Measurements from ENCODE around the gene CCDC120. TPM values are rescaled to one million over a fixed set of nuclear protein-coding genes. Genes with fewer than 3 reads are reported as not detected.
A peak's percentile ranks its signal among the peaks of the same experiment; 100 is the strongest.

The CCDC120 gene
- total RNA-seq, result 18.8 TPM

DNA sequence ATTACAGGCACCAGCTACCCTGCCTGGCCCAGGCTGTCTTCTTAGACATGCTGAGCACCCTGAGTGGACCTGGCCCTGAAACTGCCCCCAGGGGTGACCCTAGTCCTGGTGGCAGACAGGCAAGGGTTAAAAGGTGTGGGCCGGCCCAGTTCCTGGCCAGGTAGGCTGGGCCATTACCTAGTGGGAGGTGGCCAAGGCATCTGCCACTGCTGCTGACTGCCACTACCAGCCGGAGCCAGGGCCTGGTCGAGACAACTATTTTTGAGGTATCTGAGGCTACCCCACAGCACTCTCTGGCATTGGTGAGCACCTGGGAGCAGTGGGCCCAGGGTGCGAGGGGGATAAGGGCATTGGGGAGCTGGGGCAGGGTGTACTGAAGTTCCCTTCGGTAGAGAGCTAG lies at the start of gene CCDC120:
CCDC120 (plus strand) TSS at position 206 of the 400 bp plus-strand sequence. CDS start 3,043 bp downstream, outside the sequence.
- peak; percentile 28 for DNase-seq (ENCODE audit: low spot score)

DNA sequence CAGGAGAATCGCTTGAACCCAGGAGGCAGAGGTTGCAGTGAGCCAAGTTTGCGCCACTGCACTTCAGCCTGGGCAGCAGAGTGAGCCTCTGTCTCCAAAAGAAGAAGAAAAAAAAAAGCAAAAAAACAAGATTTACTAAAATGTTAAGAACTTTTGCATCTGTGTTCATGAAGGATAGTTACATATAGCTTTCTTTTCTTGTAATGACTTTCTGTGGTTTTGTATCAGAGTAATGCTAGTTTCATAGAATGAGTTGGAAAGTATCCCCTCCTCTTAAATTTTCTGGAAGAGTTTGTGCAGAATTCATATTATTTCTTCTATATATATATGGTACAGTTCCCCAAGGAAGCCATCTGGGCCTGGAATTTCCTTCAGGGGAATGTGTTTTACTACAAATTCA lies 39.7 kb upstream of the CCDC120 start:
- no peak for DNase-seq (ENCODE audit: low spot score)

DNA sequence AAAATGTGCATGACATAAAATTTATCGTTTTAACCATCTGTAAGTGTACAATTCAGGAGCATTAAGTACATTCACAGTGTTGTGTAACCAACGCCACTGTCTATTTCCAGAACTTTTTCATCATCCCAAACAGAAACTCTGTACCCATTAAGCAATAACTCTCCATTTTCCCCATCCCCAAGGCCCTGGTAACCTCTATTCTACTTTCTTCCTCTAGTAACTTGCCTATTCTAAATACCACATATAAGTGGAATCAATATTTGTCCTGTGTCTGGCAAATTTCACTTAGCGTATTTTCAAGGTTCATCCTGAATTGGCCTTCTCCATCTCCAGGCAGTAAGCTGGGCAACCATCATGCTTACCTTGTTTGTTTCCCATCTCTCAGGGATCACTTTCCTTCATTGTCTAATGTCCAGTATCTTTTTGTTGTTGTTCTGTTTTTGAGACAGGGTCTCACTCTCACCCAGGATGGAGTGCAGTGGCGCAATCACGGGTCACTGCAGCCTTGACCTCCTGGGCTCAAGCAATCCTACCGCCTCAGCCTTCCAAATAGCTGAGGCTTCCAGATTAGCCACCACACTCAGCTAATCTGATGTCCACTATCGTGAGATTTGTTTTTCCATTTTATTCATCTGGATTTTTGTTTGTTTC lies 39.1 kb upstream of the CCDC120 start:
- no peak for DNase-seq (ENCODE audit: low spot score)

DNA sequence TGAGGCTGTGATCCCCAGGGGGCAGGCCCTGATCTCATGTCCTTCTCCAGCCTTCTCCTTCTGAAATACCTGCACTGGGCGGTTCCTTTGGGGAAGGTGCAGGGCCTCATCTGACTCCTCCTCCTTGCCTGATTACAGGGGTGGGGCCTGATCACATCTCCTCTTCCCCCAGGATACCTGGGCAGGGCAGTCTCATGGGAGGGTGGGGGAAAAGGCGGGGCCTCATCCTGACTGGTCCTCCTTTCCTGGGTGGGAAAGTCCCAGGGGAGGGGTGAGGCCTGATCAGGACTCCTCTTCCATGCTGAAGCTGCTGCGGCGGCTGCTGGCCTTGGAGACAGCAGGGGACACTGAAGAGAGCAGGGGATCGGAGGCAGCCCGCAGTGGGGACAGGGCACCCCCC lies 28.9 kb upstream of the CCDC120 start:
- DNase-seq (ENCODE audit: low spot score), result peak; percentile 42

DNA sequence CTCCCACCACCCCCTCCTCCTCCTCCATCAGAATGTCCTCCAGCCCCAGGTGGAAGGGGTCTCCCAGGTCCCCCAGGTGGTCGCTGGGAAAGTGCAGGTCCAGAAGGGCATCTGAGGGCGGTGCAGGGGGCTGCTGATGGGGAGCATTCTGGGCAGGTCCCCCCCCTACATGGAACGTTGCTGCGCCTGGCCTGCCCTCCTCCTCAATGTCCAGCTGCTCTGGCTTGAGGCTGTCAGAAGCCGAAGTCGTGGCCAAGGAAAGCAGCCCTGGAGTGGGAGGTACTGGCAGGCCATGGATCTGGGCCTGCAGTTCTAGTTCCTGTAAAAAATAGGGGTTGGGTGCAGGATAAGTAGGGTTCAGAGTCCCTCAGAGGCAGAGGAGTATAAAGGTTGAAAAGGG lies 28.5 kb upstream of the CCDC120 start:
- no peak for DNase-seq (ENCODE audit: low spot score)

GRCh38 chrX:49037883-49038475 lies 20.8 kb upstream of the CCDC120 start:
- DNase-seq (ENCODE audit: low spot score), result no peak

DNA sequence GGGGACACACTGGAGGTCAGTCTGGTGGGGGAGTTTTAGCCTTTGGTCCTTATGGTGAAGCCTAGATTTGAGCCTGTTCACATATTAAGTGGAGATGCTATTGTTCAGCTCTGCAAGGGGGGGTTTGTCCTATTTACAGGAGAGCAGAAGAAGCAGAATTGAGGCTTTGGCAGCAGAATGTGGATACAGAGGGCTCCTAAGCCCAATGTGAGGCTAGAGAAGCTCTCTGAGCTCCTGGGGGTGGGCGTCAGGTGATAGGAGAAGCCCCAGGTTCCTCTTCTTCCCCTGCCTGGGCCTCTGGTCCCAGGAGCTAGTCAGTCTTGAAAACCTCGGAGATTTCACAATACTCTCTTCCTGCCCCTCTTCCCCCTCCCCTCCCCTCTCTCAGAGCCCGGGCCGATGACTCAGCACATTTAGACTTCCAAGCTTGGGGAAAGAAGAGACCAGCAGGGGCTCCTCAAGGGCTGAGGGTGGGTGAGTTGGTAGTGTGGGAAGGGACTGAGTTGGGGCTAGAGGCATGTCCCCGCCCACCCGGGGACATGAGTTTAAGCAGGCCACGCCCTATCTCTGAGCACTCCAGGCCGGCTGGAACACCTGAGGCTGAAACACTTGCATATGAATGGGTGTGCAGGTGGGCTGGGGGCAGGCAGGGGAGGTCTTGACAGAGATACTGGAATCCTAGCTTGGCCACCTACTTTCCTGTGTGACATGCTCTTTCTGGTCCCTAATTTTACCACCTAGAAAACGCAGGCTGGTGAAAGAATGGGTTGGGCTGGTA lies 19.0 kb upstream of the CCDC120 start:
- peak; percentile 65 for DNase-seq (ENCODE audit: low spot score)

- DNase-seq (ENCODE audit: low spot score), result no peak
Measured at GRCh38 chrX:49040376-49040955, 18.3 kb upstream of the CCDC120 start.

GRCh38 chrX:49041744-49042580 lies 16.8 kb upstream of the CCDC120 start:
- DNase-seq (ENCODE audit: low spot score), result no peak

- no peak for DNase-seq (ENCODE audit: low spot score)
Measured at GRCh38 chrX:49042581-49043219, 16.1 kb upstream of the CCDC120 start.

DNA sequence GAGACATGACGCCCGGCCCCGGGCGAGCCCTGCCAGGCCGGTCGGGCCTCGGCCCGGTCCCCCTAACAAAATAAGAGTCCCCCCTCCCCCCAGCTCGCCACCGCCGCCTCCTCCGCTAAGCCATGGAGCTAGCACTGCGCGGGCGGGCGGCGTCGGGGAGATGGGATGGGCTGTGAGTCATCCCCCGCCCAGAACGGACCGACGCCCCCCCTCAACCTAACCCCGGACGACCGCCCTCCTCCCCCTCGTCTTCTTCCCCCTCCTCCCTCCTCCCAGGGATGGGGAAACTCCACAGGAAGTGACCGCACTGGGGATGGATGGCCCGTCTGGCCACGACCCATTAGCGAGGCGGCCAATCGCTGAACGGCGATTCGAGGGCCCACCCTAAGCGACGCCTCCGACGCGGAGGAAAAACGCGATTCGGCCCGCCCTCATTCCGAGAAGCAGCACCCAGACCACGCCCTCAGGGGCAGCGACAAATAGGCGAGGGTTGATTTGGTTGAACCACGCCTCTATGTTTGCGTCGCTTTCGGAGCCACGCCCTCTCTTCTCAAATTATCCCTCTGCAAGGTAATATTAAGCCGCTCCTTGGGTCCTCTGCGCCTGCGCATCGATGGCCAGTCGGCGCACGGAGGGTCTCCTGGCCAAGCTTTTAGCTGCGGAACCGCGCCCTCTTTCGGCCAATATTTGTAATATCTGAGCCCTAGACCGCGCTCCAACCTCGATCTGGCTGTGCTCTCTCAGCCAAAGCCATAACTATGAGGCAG lies 15.4 kb upstream of the CCDC120 start, which contains the start of gene TFE3:
TFE3 (minus strand) TSS at position 138 of the 767 bp plus-strand sequence; CDS start at position 7, 131 bp downstream.
- peak; percentile 98 for DNase-seq (ENCODE audit: low spot score)

DNA sequence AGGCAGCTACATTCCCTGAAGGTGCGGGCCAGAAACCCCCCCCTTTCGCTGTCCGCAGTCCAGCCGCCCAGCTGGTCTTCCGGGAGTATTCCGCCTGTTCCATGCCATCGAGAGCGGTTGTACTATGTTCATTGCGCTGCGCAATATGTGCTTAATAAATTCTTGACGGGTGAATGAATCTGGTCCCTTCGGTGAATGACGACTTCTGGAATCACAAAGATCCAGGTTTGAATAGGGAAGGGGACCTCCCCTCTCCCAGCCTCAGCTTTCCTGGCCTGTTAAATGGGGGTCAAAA lies 14.9 kb upstream of the CCDC120 start:
- DNase-seq (ENCODE audit: low spot score), result no peak

DNA sequence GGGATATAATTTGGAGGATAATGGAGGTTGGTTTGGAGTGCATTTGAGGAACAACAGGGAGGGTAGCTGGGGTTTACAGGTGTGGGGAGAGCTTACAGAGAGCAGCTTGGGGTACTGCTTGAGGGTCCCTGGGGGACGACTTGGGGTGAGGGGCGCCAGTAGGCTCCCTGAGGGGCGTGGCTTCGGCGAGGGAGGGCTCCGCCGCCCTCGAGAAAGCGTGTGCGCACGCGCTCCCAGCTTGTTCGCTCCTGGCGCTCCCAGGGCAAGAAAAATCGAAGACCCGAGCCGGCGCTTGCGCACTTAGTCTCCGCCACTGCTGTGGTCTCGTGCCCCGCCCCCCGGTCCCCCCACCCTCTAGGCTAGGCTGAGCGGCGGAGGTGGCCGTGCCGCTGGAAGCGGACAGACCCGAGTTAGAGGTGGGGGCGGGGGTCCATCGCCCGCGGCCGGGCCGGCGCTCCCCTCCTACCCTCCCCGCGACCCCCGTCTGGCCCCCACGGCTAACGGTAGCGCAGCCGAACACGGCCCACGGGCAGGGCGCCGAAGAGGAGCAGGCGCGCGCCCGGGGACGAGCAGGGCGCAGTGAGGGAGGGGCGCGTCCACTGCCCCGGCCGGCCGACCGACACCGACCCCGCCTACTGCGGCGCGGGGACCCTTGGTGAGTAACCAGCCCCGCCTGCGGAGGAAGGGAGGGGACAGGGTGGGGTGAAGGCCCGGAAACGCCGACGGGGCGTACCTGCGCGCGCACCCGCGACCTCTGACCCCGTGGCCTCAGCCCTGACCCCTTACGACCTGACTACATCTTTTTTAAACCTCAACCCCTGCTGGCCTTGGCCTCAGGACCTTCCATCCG lies 5.4 kb upstream of the CCDC120 start:
- peak; percentile 38 for DNase-seq (ENCODE audit: low spot score)

DNA sequence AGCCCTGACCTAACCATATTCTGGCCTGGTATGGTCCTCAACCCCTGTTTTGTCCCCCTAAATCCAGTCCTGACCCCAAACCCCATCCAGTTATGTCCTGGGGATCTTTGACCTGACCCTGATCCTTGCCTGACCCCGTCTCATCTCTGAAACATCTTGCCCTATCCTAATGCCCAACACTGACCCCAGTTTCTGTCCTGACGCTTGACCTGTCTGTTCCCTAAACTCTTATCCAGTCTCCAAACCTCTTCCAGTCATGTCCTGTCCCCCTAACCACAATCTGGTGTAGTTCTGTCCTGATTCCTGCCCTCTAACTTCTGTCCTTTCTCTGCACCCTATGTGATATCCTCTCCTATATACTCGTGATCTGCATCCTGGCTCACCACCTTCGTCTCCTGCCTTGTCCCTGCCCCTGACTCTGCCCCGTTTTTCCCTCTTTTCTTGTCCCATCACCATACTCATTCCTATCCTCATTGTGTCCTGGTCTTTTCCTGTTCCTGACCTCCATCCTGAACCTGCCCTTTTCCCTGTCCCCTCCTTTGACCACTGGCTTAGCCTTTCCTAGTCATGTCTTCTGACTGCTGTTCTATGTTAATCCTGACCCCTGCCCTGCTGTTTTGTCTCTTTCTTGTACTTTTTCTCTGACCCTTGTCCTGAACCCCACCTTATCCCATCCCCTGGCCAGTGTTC lies 4.6 kb upstream of the CCDC120 start:
- no peak for DNase-seq (ENCODE audit: low spot score)

- DNase-seq (ENCODE audit: low spot score), result no peak
Measured at GRCh38 chrX:49059201-49059600, 402 bp downstream of the CCDC120 start.

DNA sequence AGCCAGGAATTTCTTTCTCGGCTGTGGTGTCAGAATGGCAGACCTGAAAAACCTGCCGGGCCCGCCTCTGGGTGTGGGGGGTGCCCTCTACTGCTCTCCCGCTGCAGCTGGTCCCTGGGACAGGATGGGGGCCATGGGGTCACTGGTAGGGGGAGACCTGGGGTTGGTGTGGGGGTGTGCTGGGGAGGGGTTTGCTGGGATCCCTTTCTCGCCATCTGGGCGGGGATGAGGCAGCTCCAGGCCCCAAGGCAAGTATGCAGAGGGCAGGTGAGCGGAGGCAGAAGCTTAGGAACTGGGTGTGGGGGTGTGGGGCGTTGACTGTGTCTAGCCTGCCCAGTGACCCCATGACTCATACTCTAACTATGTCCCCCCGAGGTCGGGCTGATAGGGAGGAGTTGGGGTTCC lies 884 bp downstream of the CCDC120 start:
- DNase-seq (ENCODE audit: low spot score), result no peak

GRCh38 chrX:49060914-49061313 lies 2.1 kb downstream of the CCDC120 start:
- no peak for DNase-seq (ENCODE audit: low spot score)

DNA sequence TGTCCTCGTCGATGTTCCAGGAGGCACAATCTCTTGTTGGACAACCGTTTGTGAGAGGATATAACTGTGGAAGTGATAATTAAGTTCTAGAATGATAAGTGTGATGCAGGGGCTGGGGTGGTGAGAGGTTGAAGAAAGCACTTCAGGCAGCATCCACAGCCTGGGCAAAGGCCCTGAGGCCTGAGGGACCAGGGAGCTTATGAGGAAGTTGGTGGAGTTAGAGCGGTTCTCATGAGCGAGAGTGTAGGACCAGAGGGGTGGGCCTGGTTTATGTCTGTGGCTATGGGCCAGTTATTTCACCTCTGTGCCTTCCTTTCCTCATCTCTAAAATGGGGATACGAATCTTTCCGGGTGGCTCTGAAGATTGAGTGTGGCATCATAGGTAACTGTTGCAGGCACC lies 2.7 kb downstream of the CCDC120 start:
- no peak for DNase-seq (ENCODE audit: low spot score)

DNA sequence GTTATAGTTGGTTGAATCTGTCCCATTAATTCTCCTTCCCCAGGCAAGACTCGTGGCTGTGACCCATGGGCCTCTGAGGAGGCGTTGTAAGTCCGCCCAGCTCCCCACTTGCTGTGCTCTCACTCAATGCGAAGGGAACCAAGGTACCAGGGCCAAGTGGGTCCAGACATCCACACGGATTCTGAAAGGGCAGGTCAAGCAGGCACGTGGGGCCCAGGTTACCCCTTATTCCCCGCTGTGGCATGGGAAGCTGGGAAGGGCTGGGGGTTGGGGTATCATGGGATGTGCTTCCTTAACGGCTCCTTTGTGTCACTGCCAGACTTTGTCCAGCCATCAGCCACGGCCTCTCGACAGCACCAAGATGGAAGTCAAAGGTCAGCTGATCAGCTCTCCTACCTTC lies 3.1 kb downstream of the CCDC120 start:
- DNase-seq (ENCODE audit: low spot score), result no peak
